ENCODE measurements around the gene CXCL14. TPM values are rescaled to one million over a fixed set of nuclear protein-coding genes. Genes with fewer than 3 reads are reported as not detected.

Gene CXCL14
- total and polyA plus RNA-seq, 2 of the 13 experiments (the other 11 are each of a cell fraction or from before 2014, with no cell fraction given) = not detected

- ATAC-seq (no peak), DNase-seq (ENCODE audit: low spot score) (no peak), FAIRE-seq (no peak)
- Histone ChIP-seq H3K36me3 (replicated peaks in 1 of 2; ENCODE audit: control insufficient read depth in 1 of 2, insufficient read depth in 2 of 2, low read length in 2 of 2) (no peaks in the 10 kb centered on the region), H3K79me2 (ENCODE audit: insufficient read depth, low read length) (no peaks in the 10 kb centered on the region), H3K4me3 (replicated peaks in 1 of 3; ENCODE audit: insufficient read depth in 1 of 3, low read depth in 2 of 3, low read length in 3 of 3) (no peak overlapping the region), H3K27me3 (ENCODE audit: control insufficient read depth in 1 of 2, insufficient read depth in 2 of 2, low read length in 2 of 2) (peaks cover 0 to 35% of the 10 kb centered on the region in 2 experiments; a peak in 4 of 5 replicates), H3K9ac (ENCODE audit: insufficient read depth, low read depth, low read length) (no peak overlapping the region), H4K20me1 (ENCODE audit: insufficient read depth, low read length) (no peaks in the 10 kb centered on the region), H3K4me1 (ENCODE audit: insufficient read depth, low read length) (no peaks in the 10 kb centered on the region), H3K9me3 (ENCODE audit: low read length) (no peaks in the 10 kb centered on the region), H3K27ac (ENCODE audit: extremely low read length, insufficient read depth, low read length) (no peak overlapping the region), H2AFZ (ENCODE audit: low read length) (no peak overlapping the region), H3K4me2 (ENCODE audit: low read depth, low read length) (no peak overlapping the region)
- 46% methylated on average over 8 of the region's 10 CpGs for WGBS (ENCODE audit: low lambda C conversion rate)
- in situ Hi-C loops (cut with HindIII; ENCODE audit: extremely low pct_ligation_motif_present, low pct_unique_long_range_greater_than_20kb) = loop anchor here (25.0 kb wide), 1 partner anchor 538 kb away; no protein-coding TSS in a partner anchor
- no TSS peak for BruUV-seq (replicated peaks)
- CTCF ChIA-PET (ENCODE audit: low intra/inter-chr PET ratio, low total read pairs) = no interaction called here
- no peak for TF ChIP-seq ZFY (CRISPR knock-in tag; IDR thresholded peaks at IDR 0.05)
- no peak for TF ChIP-seq ZNF282 (IDR thresholded peaks at IDR 0.05; ENCODE audit: partially characterized antibody)
- TF ChIP-seq ZNF235 (CRISPR knock-in tag; IDR thresholded peaks at IDR 0.05; ENCODE audit: borderline replicate concordance) = no peak
- TF ChIP-seq ZNF136 (CRISPR knock-in tag; IDR thresholded peaks at IDR 0.05; ENCODE audit: low read depth) = no peak
- no peak for TF ChIP-seq MEF2D (CRISPR knock-in tag; IDR thresholded peaks at IDR 0.05)
- TF ChIP-seq MNT (IDR thresholded peaks at IDR 0.05) = no peak
- no peak for TF ChIP-seq KLF12 (CRISPR knock-in tag; IDR thresholded peaks at IDR 0.05; ENCODE audit: borderline replicate concordance)
- TF ChIP-seq MIXL1 (CRISPR knock-in tag; IDR thresholded peaks at IDR 0.05) = no peak
- no peak for TF ChIP-seq ZNF34 (CRISPR knock-in tag; IDR thresholded peaks at IDR 0.05; ENCODE audit: borderline replicate concordance)
- TF ChIP-seq GATAD1 (CRISPR knock-in tag; IDR thresholded peaks at IDR 0.05) = no peak
- intact Hi-C loops (cut with micrococcal nuclease; ENCODE audit: unreplicated experiment) = no loop called here
- POLR2A ChIA-PET = no interaction called here
Observed at GRCh38 chr5:135574493-135574892, 4.3 kb downstream of the CXCL14 start.

Data from HepG2 (cell line).